Measurements from ENCODE around the gene TNNC2.

Gene TNNC2

GRCh38 chr20:45835825-45836224 lies 8.7 kb upstream of the TNNC2 start:
- Histone ChIP-seq H3K36me3 (ENCODE audit: control insufficient read depth, insufficient read depth, low read length) (peaks cover under 1% of the 10 kb centered on the region; the same call in 1 of the 2 replicates), H3K27me3 (replicated peaks; ENCODE audit: control insufficient read depth, insufficient read depth, low read length) (no peaks in the 10 kb centered on the region), H3K4me3 (replicated peaks; ENCODE audit: low read depth, low read length) (no peak overlapping the region)
- no peak for DNase-seq (ENCODE audit: extremely low read depth, insufficient read length)
- no peak for TF ChIP-seq CTCF (IDR thresholded peaks at IDR 0.05; ENCODE audit: insufficient read depth, low read length, poor library complexity, severe bottlenecking)

- H3K4me3 ChIP-seq (replicated peaks; ENCODE audit: low read depth, low read length) = no peak overlapping the region
- TF ChIP-seq CTCF (IDR thresholded peaks at IDR 0.05; ENCODE audit: insufficient read depth, low read length, poor library complexity, severe bottlenecking) = no peak
- DNase-seq (ENCODE audit: extremely low read depth, insufficient read length) = no peak
- no peaks in the 10 kb centered on the region for H3K27me3 ChIP-seq (replicated peaks; ENCODE audit: control insufficient read depth, insufficient read depth, low read length)
- H3K36me3 ChIP-seq (ENCODE audit: control insufficient read depth, insufficient read depth, low read length) = no peaks in the 10 kb centered on the region; the same call in 1 of the 2 replicates
These were observed 8.2 kb upstream of the TNNC2 start for GRCh38 chr20:45835329-45835765.

GRCh38 chr20:45834797-45835161 lies 7.7 kb upstream of the TNNC2 start:
- Histone ChIP-seq H3K36me3 (ENCODE audit: control insufficient read depth, insufficient read depth, low read length) (no peaks in the 10 kb centered on the region; the same call in 1 of the 2 replicates), H3K4me3 (replicated peaks; ENCODE audit: low read depth, low read length) (no peak overlapping the region), H3K27me3 (replicated peaks; ENCODE audit: control insufficient read depth, insufficient read depth, low read length) (no peaks in the 10 kb centered on the region)
- no peak for DNase-seq (ENCODE audit: extremely low read depth, insufficient read length)
- no peak for TF ChIP-seq CTCF (IDR thresholded peaks at IDR 0.05; ENCODE audit: insufficient read depth, low read length, poor library complexity, severe bottlenecking)

GRCh38 chr20:45833883-45834796 lies 7.0 kb upstream of the TNNC2 start:
- DNase-seq (ENCODE audit: extremely low read depth, insufficient read length) = peak; percentile 60
- no peak for TF ChIP-seq CTCF (IDR thresholded peaks at IDR 0.05; ENCODE audit: insufficient read depth, low read length, poor library complexity, severe bottlenecking)
- Histone ChIP-seq H3K4me3 (replicated peaks; ENCODE audit: low read depth, low read length) (peak overlapping the region; percentile 71), H3K36me3 (ENCODE audit: control insufficient read depth, insufficient read depth, low read length) (no peaks in the 10 kb centered on the region; the same call in 1 of the 2 replicates), H3K27me3 (replicated peaks; ENCODE audit: control insufficient read depth, insufficient read depth, low read length) (no peaks in the 10 kb centered on the region)

GRCh38 chr20:45833030-45833882 lies 6.1 kb upstream of the TNNC2 start, which contains the start of gene SNX21:
Gene SNX21 (plus strand): TSS chr20:45833799. CDS start chr20:45833920, 121 bp downstream.
- DNase-seq (ENCODE audit: extremely low read depth, insufficient read length) = peak; percentile 54
- Histone ChIP-seq H3K4me3 (replicated peaks; ENCODE audit: low read depth, low read length) (peak within 1 kb of the TSS; percentile 71), H3K36me3 (ENCODE audit: control insufficient read depth, insufficient read depth, low read length) (no peaks in the 10 kb centered on the region; the same call in 1 of the 2 replicates), H3K27me3 (replicated peaks; ENCODE audit: control insufficient read depth, insufficient read depth, low read length) (no peaks in the 10 kb centered on the region)
- no peak for TF ChIP-seq CTCF (IDR thresholded peaks at IDR 0.05; ENCODE audit: insufficient read depth, low read length, poor library complexity, severe bottlenecking)
